HUDEP-2 (cell line): ENCODE results near the gene TMEFF2.

Experiments used
- DNase-seq, 76 experiments: peaks; one replicate each; lab custom pipeline; 2025; ENCODE audit not compliant: unreplicated experiment in 76 of 76; lab: John Stamatoyannopoulos, UW

Gene TMEFF2

GRCh38 chr2:192186806-192187205 is 7.9 kb downstream of the TMEFF2 start:
- no peak for DNase-seq

- DNase-seq: no peak
These were observed 10.4 kb downstream of the TMEFF2 start for GRCh38 chr2:192184349-192184748.

- no peak for DNase-seq
These were observed 11.4 kb downstream of the TMEFF2 start for GRCh38 chr2:192183296-192183695.

- DNase-seq: no peak
These were observed 27.8 kb downstream of the TMEFF2 start for GRCh38 chr2:192166946-192167345.

GRCh38 chr2:192165842-192166241 is 28.9 kb downstream of the TMEFF2 start:
- DNase-seq: no peak

- DNase-seq: peak in 45 of 76 experiments; percentile 0 to 70 (median 17)
These were observed 32.2 kb downstream of the TMEFF2 start for GRCh38 chr2:192162392-192163042.

- DNase-seq: no peak
These were observed 33.0 kb downstream of the TMEFF2 start for GRCh38 chr2:192161656-192162290.

GRCh38 chr2:192159736-192160135 is 35.0 kb downstream of the TMEFF2 start:
- DNase-seq: no peak

- DNase-seq: no peak
These were observed 35.5 kb downstream of the TMEFF2 start for GRCh38 chr2:192159208-192159607.

- DNase-seq: no peak
These were observed 37.0 kb downstream of the TMEFF2 start for GRCh38 chr2:192157776-192158175.

- DNase-seq: no peak
These were observed 39.1 kb downstream of the TMEFF2 start for GRCh38 chr2:192155511-192156118.

GRCh38 chr2:192153561-192153960 is 41.2 kb downstream of the TMEFF2 start:
- DNase-seq: no peak

GRCh38 chr2:192151853-192152252 is 42.9 kb downstream of the TMEFF2 start:
- DNase-seq: no peak

- DNase-seq: no peak
These were observed 44.6 kb downstream of the TMEFF2 start for GRCh38 chr2:192150166-192150565.

- DNase-seq: no peak
These were observed 46.0 kb downstream of the TMEFF2 start for GRCh38 chr2:192148620-192149321.

GRCh38 chr2:192148241-192148619 is 46.5 kb downstream of the TMEFF2 start:
- DNase-seq: no peak

- DNase-seq: no peak
These were observed 48.4 kb downstream of the TMEFF2 start for GRCh38 chr2:192146069-192147015.

- DNase-seq: no peak
These were observed 49.2 kb downstream of the TMEFF2 start for GRCh38 chr2:192145496-192145895.

GRCh38 chr2:192140236-192140839 is 54.4 kb downstream of the TMEFF2 start:
- DNase-seq: no peak

GRCh38 chr2:192139813-192140212 is 54.9 kb downstream of the TMEFF2 start:
- DNase-seq: no peak
